Measurements from ENCODE around the gene TRIP6.
"Not testable (repeated sequence)": the region's sequence is repeated elsewhere in the genome, so short reads cannot be mapped to it uniquely, and the experiment has no call there.

Gene TRIP6

DNA sequence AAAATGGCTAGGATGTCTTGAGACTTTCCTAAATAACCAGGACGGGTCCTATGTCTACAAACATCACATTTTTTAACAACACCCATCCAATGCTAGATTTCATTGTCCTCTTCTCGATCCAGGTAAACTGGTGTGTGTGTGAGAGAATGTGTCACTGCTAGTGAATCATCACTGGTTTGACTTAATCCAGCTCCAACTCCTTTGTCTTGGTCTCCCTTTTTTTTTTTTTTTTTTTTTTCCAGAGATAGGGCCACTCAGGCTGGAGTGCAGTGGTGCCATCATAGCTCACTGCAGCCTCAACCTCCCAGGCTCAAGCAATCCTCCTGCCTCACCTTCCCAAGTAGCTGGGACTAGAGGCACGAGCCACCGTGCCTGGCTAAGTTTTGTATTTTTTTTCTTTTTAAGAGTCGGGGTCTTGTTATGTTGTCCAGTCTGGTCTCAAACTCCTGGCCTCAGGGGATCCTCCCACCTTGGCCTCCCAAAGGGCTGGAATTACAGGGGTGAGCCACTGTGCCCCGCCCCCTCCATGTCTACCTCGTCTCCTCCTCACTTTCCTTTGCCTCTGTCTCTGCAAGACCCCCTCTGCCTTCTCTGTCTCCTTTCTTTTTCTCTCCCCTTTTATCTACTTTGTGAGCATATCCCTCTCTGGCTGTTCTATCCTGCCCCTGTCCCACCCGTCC, 24.5 kb downstream of the TRIP6 start:
- DNase-seq, result no peak

DNA sequence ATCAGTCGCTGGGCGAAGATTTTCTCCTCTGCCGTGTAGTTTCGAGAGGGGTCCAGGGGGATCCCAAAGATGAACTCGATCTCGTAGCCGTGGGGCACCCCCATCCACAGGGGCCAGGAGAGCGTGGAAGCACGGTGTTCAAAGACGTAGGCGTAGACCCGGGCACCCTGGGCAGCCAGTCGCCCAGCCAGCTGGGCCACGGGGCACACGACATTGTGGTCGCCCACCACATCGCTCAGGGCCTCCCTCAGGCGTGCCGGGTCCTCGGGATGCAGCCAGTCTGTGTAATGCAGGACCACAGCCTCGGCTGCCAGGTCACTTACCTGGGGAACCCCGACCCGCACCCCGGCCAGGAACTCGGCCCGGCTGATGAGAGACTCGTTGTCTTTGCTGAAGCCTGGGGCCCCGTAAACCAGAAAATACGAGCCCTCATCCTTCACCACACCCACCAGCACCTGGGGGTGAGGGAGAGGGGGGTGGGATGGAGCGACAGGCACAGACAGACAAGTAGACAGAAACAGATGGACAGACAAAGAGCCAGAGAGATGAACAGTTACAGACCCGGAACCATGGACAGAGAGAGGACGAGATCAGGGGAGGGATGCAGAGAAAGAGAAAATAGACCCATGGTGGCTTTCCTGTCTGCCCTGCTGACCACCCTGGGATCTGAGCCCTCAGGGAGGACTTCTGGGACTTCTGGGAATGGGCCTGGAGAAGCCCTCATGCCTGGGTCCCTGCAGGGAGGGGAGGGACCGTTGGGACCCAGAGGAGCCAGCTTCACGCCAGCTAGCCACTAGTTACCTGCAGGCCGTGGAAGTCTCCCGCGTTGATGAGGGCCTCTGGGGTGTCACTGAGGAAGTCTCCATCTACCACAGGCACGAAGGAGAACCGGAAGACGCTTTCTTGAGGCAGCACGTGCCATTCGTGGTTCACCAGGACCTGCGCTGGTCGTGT, 25.5 kb downstream of the TRIP6 start:
- DNase-seq, result no peak

GRCh38 chr7:100893318-100893895, 26.2 kb downstream of the TRIP6 start:
- DNase-seq, result no peak

DNA sequence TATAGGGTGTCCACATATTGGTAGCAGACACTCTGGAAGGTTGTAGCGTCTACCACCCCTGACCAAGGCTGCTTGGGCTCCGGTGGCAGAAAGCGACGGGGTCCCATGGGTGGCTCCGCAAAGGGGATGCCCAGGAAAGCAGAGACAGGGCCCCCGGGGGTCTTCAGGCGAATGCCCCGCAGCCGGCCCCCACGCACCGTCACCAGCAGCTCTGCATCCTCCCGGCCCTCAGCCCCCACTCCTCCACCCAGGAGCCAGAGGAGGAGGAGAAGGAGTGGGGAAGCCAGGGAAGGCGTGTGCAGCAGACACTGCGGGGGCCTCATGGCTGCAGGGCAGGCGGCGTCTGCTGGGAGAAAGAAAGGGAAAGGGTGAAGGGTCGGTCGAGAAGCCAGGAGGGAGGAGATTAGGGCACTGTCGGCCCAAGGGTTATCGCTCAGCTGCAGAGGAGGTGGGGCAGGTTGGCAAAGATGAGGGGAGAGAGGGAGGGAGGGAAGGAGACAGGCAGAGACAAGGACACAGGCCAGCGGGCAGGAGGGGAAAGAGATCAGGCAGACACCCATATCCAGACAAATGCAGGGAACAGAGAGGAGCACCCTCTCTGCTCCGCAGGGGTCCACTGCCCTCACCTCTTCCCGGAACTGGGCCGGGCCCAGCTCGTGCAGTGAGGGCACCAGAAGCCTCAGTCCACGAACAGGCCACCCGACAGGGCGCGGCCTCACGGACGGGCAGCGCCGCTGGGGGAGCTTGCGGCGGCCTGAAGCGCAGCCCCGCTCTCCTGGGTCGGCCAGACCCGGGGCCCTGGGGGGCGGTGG, 26.9 kb downstream of the TRIP6 start:
- no peak for DNase-seq

DNA sequence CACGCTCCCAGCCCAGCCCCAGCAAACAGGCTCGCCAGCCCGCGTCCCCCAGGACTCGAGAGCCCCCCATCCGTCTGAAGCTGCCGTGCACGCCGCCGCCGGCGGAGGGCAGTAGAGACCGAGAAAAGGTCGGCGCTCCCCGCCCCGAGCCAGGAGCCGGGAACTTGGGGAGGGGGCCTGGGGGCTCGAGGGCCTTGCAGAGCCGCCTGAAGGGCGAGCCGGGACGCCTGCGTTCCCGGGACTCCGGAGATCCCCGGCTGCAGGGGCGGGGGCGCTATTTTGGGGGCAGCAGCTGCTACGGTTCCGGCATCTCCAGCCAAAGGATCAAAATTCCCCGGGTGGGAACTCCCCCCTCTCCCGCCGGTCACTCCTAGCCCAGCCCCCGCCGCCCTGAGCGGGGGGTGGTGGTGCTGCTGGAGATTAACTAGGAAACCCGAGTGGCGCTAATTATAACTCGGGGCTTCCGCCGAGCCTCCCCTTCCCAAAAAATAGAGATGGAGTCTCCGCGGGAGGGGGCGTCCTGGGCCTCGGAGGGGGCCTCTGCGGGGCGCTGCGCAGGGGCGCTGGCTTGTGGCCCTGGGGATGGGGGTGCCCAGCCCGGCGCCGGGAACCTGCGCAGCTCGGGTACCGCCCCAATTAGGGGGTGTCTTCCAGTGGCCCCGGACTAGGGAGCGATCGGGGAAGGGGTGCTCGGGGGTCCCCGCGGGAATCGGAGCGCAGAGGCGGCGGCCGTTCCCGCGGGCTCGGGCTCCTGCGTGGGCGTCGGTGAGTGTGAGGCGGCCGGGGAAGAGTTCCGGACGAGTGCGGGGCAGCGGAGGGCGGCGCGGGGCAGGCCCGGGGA, 27.9 kb downstream of the TRIP6 start:
- DNase-seq, result no peak

DNA sequence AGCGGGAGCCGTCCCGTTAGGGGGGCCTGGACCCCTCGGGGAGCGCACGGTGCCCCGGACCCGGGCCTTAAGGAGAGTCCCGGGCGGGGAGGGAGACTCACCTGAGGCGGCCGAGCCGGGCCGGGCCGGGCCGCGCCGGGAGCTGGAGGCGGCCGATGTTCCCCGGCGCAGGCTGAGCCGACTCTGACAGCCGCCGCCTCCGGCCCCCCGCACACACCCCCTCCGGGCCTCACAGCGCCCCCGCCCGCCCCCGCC, 28.4 kb downstream of the TRIP6 start, which contains the start of gene ACHE:
TSS of gene ACHE (minus strand) at position 188 of the 255 bp plus-strand sequence. CDS start 1,656 bp downstream, outside the sequence.
- no peak for DNase-seq

DNA sequence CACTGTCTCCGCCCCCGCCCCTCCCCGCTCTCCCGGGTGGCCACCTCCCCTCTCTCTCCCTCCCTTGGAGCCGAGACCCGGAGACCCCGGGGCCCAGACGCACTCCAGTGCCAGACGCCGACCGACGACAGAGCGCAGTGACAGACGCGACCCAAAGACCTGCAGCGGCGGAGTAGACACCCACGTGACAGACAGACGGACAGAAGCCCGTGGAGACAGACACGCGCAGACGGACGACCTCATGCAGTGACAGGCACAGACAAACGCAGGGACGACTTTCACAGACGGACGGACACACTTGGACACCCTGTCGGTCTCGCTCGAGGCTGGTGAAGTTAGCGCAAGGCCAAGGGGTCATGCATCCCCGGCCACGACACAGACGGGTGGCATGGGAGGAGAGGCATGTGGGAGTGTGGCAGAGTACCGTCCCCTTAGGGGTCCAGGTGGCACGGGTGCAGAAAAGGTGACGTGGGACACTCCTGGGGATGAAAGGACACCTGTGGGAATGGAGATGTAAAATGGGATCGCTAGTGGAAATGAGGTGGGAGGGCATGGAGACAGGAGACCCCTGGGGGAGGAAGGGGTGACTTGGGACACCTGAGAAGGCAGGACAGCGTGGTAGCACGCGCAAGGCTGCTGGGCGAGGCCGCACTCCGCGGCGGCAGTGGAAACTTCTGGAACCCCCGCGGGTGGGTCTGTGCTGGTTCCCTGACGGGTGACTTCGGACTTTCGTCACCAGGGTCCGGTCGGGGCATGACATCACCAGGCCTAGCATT, 29.0 kb downstream of the TRIP6 start:
- no peak for DNase-seq

- no peak for DNase-seq
Observed at GRCh38 chr7:100896732-100897608, 29.8 kb downstream of the TRIP6 start.

DNA sequence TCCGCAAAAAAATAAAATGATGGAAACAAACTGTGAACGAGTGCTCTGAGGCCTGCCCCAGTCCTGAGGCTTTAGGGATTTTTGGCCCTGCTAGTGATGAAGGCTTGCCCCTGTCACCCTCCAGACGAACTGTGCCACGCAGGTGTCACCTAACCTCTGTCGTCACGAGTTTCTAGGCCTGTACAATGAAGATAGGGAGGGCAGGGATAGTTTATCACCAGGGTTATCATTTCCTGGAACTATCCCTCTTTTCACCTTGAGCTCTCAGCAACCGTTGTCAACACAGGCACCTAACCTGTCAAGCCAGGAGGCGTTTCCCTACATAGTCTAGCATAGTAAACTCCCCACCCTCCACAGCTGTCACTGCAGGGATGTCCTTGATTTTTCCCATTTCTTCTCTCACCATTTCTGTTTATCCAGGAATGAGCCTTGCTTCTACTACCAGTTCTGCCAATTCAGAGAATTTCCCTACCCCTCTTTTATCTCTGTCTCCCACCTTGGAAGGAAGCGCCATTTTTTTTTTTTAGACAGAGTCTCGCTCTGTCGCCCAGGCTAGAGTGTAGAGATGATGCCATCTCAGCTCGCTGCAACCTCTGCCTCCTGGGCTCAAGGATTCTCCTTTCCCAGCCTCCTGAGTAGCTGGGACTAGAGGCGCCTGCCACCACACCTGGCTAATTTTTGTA, 30.7 kb downstream of the TRIP6 start:
- no peak for DNase-seq

- DNase-seq, result no peak
Observed at GRCh38 chr7:100899432-100899831, 32.2 kb downstream of the TRIP6 start.

DNA sequence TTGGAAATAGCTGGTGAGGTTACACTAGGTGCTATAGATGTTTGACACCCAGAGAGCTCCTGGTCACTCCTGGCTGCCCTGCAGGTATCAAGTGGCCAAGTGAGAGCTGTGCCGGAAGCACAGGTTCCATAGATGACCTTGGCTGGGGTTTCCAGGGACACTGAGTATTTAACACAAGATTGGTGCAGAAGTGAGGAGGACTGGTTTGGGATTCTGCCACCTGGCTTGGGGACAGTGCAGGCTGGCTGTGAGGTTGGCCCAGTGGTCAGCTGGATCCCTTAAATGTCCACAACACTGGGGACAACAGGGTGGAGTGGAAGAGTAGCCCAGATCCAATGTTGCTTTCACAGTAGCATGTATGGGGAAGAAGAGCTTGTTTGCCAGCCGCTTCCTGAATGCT, 33.8 kb downstream of the TRIP6 start:
- no peak for DNase-seq

- no peak for DNase-seq
Observed at GRCh38 chr7:100901921-100902332, 34.7 kb downstream of the TRIP6 start.

DNA sequence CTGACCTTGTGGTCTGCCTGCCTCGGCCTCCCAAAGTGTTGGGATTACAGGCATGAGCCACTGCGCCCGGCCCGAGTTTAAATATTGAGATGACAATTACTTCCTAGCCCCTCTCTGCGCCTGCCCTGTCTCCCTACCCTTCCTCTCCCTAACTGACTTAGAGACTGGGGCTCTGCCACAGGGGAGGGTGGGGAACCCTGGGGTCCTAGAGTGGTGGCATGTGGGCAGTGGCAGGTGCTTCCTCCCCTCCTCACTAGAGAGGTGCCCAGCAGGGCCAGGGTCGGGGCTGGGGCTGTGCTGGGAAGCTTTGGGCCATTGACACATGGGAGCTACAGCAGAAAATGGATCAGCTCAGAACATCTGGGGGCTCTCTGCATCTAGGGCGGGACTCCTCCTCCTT, 35.5 kb downstream of the TRIP6 start:
- DNase-seq, result no peak

DNA sequence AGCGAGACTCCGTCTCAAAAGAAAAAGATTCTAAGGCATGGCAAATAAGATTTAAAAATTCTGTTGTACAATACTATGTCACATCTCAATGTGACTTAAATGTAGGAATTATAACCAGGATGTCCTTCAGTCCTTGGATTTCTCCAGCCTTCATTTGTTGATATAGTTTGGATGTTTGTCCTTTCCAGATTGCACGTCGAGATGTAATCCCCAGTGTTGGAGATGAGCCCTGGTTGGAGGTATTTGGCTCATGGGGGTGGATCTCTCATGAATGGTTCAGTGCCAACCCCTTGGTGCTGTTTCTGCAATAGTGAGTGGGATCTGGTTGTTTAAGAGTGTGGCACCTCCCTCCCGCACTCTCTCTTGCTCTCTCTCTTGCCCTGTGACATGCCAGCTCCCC, 41.3 kb downstream of the TRIP6 start:
- DNase-seq, result no peak

- not testable (repeated sequence) for DNase-seq
Observed at GRCh38 chr7:100910443-100910842, 43.3 kb downstream of the TRIP6 start.

GRCh38 chr7:100911484-100911883, 44.3 kb downstream of the TRIP6 start:
- no peak for DNase-seq

DNA sequence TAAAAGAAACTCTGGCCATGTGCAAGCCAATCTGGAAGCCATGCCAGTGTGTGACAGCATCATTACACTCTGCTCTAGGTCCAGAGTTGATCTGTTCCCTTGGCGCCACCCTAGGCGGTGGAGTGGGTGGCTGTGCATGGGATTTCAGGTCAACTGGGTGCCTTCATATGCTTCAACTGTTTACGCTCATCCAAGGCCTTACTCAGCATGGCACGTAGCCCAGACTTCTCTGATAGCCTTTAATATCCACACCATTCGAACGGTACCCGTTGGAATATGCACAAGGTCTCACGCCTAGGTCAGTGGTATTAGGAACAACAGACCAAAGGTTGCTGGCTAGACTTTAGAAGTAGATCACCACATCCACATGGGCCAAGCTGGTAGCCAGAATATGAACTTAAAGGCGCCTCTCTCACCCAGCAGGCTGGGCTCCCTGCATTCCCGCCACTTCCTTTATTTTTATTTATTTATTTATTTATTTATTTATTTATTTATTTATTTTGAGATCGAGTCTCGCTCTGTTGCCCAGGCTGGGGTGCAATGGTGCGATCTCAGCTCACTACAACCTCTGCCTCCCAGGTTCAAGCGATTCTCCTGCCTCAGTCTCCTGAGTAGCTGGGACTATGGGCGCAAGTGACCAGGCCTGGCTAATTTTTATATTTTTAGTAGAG, 47.2 kb downstream of the TRIP6 start:
- no peak for DNase-seq

DNA sequence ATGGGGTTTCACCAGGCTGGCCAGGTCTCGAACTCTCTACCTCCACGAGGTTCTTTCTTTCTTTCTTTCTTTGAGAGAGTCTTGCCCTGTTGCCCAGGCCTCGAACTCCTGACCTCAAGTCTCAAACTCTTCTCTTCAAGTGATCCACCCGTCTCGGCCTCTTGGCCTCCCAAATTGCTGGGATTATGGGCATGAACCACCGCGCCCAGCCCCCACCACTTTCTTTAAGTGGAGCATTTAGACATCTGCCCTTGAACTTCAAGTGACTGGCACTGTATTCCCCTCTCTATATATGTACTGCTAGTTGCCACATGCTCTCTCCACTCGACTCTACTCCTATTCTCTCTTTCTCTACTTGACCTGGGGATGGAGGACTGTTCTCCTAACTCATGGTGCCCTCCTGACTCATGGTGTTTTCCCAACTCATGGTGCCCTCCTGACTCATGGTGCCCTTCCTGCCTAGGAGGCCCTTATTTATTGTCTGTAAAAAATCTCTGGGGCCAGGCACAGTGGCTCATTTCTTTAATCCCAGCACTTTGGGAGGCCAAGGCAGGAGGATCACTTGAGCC, 47.8 kb downstream of the TRIP6 start:
- DNase-seq, result no peak

GRCh38 chr7:100919335-100919734, 52.1 kb downstream of the TRIP6 start:
- not testable (repeated sequence) for DNase-seq
